T-helper 1 cell treated with Interleukin-12 subunit alpha and Interleukin-12 subunit beta and Interleukin-4 antibody, amounts not matched to agents 30 μg/mL and 1 μg/mL, for 36 hours (primary cell): ENCODE results near the gene ZNF84.

ENCODE experiments used
- H3K27ac Mint-ChIP-seq: one replicate; pipeline ENCODE4 v1.8.0; 2021; ENCODE audit warnings: mild to moderate bottlenecking, mixed read lengths
- H3K27me3 Mint-ChIP-seq: one replicate; pipeline ENCODE4 v1.8.0; 2021; ENCODE audit warnings: low read depth, mixed read lengths
- H3K36me3 Mint-ChIP-seq: one replicate; pipeline ENCODE4 v1.8.0; 2021; ENCODE audit warnings: low read depth, mixed read lengths
- H3K4me1 Mint-ChIP-seq: one replicate; pipeline ENCODE4 v1.8.0; 2021; ENCODE audit warnings: low read depth, mixed read lengths
- H3K4me3 Mint-ChIP-seq: one replicate; pipeline ENCODE4 v1.8.0; 2021; ENCODE audit warnings: mild to moderate bottlenecking, moderate library complexity, mixed read lengths
- H3K9me3 Mint-ChIP-seq: one replicate; pipeline ENCODE4 v1.8.0; 2021; ENCODE audit warnings: mixed read lengths

ZNF84 gene

DNA sequence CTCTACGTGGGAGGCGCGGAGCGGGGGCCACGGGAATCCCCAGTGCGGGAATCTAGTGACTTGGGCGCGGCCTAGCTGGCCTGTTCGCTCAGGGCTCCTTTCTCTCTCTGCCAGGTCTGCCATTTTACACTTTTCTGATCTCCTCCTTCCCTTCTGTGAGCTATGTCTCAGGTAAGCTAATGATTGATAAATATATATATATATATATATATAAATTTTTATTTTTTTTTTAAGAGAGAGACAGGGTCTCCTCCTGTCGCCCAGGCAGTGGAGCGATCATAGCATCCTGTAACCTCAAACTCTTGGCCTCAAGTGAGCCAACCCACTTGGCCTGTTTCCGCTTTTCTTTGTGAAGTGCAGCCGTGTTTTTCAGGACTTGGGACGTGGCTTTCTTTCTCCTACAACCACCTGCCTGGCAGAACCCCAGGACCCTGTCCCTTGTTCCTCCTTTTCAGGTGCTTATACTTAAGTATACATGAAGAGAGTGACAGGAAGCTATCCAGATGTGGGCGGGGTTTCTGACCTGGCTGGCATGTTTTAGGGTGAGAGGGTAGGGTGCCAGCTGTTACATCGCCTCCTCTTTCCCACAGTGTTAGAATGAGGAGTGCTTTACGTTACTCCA lies 44.0 kb downstream of the ZNF84 start:
- Mint-ChIP-seq H3K36me3 (peaks cover 52% of the 10 kb centered on the region), H3K9me3 (peaks cover 66% of the 10 kb centered on the region), H3K27ac (no peak overlapping the region), H3K4me3 (no peak overlapping the region), H3K4me1 (peaks cover 8% of the 10 kb centered on the region), H3K27me3 (no peaks in the 10 kb centered on the region)

- Mint-ChIP-seq H3K27ac (no peak overlapping the region), H3K4me3 (no peak overlapping the region), H3K9me3 (peaks cover 63% of the 10 kb centered on the region)
These were observed 46.0 kb downstream of the ZNF84 start for GRCh38 chr12:133083345-133083744.

DNA sequence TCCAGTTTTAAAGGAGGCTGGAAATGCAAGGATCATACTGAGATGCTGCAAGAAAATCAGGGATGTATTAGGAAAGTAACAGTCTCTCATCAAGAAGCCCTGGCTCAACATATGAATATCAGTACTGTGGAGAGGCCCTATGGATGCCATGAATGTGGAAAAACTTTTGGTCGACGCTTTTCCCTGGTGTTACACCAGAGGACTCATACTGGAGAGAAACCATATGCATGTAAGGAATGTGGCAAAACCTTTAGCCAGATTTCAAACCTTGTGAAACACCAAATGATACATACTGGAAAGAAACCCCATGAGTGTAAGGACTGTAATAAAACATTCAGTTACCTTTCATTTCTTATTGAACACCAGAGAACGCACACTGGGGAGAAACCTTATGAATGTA lies 68.3 kb downstream of the ZNF84 start:
- Mint-ChIP-seq H3K27ac (no peak overlapping the region), H3K36me3 (peaks cover 82% of the 10 kb centered on the region), H3K4me3 (no peak overlapping the region), H3K4me1 (no peaks in the 10 kb centered on the region), H3K9me3 (peaks cover 88% of the 10 kb centered on the region), H3K27me3 (no peaks in the 10 kb centered on the region)

More at GRCh38 chr12:133083345-133083744, 46.0 kb downstream of the ZNF84 start:
- Mint-ChIP-seq H3K27me3 (no peaks in the 10 kb centered on the region), H3K4me1 (peaks cover 8% of the 10 kb centered on the region), H3K36me3 (peaks cover 67% of the 10 kb centered on the region)

- H3K4me3 Mint-ChIP-seq, result no peak overlapping the region
- peaks cover 77% of the 10 kb centered on the region for H3K36me3 Mint-ChIP-seq
- peaks cover 89% of the 10 kb centered on the region for H3K9me3 Mint-ChIP-seq
- no peak overlapping the region for H3K27ac Mint-ChIP-seq
- H3K4me1 Mint-ChIP-seq, result no peaks in the 10 kb centered on the region
- no peaks in the 10 kb centered on the region for H3K27me3 Mint-ChIP-seq
These were observed 68.9 kb downstream of the ZNF84 start for GRCh38 chr12:133106253-133106652.

DNA sequence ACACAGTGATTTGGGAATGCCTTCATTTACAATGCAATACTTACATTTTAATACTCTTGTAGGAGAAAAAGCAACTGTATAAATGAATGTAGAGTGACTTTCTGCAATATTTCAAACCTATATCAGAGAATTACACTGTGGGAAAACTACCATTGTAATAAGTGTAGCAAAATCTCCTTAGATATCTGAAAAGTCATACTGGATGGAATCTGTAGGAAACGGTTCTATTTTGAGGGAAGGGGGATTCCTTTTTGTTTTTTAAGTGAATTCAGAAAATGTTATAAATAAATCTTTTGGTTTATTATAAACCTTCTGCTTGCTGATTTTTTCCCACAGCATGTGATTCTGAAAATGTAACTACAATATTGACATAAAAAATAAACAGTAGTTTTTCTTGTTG lies 69.8 kb downstream of the ZNF84 start:
- H3K9me3 Mint-ChIP-seq, result peaks cover 87% of the 10 kb centered on the region
- H3K4me1 Mint-ChIP-seq, result no peaks in the 10 kb centered on the region
- H3K27me3 Mint-ChIP-seq, result no peaks in the 10 kb centered on the region
- no peak overlapping the region for H3K27ac Mint-ChIP-seq
- no peak overlapping the region for H3K4me3 Mint-ChIP-seq
- peaks cover 73% of the 10 kb centered on the region for H3K36me3 Mint-ChIP-seq

GRCh38 chr12:133108150-133108549 lies 70.8 kb downstream of the ZNF84 start:
- Mint-ChIP-seq H3K27ac (no peak overlapping the region), H3K27me3 (no peaks in the 10 kb centered on the region), H3K4me1 (no peaks in the 10 kb centered on the region), H3K4me3 (no peak overlapping the region), H3K9me3 (peaks cover 83% of the 10 kb centered on the region), H3K36me3 (peaks cover 65% of the 10 kb centered on the region)
